GM21619 (cell line): Measurements from ENCODE around the gene MYO5B.
"Not testable (repeated sequence)": the region's sequence is repeated elsewhere in the genome, so short reads cannot be mapped to it uniquely, and the experiment has no call there.

Source experiments
- ATAC-seq: cut with Tn5 transposase; IDR thresholded peaks from one replicate; pipeline ENCODE4 v1.9.1; 2021; ENCODE audit not compliant: unreplicated experiment

The MYO5B gene

GRCh38 chr18:49898421-49898820 lies 296.5 kb downstream of the MYO5B start:
- no peak for ATAC-seq

GRCh38 chr18:49894517-49895226 lies 300.3 kb downstream of the MYO5B start:
- ATAC-seq: no peak

- no peak for ATAC-seq
These were observed 301.9 kb downstream of the MYO5B start for GRCh38 chr18:49893036-49893435.

GRCh38 chr18:49892148-49892924 lies 302.6 kb downstream of the MYO5B start:
- no peak for ATAC-seq

GRCh38 chr18:49890041-49890440 lies 304.9 kb downstream of the MYO5B start:
- ATAC-seq: no peak

- ATAC-seq: not testable (repeated sequence)
These were observed 305.4 kb downstream of the MYO5B start for GRCh38 chr18:49889552-49889951.

GRCh38 chr18:49886891-49887764 lies 307.8 kb downstream of the MYO5B start:
- no peak for ATAC-seq

- no peak for ATAC-seq
These were observed 310.0 kb downstream of the MYO5B start for GRCh38 chr18:49884959-49885358.

- ATAC-seq: no peak
These were observed 310.5 kb downstream of the MYO5B start for GRCh38 chr18:49884465-49884864.

GRCh38 chr18:49880661-49881060 lies 314.3 kb downstream of the MYO5B start:
- no peak for ATAC-seq

GRCh38 chr18:49879271-49879580 lies 315.7 kb downstream of the MYO5B start:
- no peak for ATAC-seq

GRCh38 chr18:49878567-49879270 lies 316.2 kb downstream of the MYO5B start:
- no peak for ATAC-seq

GRCh38 chr18:49878015-49878414 lies 316.9 kb downstream of the MYO5B start:
- ATAC-seq: no peak

GRCh38 chr18:49876536-49876935 lies 318.4 kb downstream of the MYO5B start:
- ATAC-seq: no peak

- no peak for ATAC-seq
These were observed 319.2 kb downstream of the MYO5B start for GRCh38 chr18:49875783-49876182.

GRCh38 chr18:49875155-49875554 lies 319.8 kb downstream of the MYO5B start:
- no peak for ATAC-seq

- ATAC-seq: peak; percentile 67
These were observed 320.7 kb downstream of the MYO5B start for GRCh38 chr18:49874238-49874637.

GRCh38 chr18:49869354-49869753 lies 325.6 kb downstream of the MYO5B start:
- no peak for ATAC-seq

GRCh38 chr18:49866680-49867079 lies 328.3 kb downstream of the MYO5B start:
- no peak for ATAC-seq

GRCh38 chr18:49865401-49865800 lies 329.5 kb downstream of the MYO5B start:
- no peak for ATAC-seq
